ENCODE results near the gene SLC15A1. TPM values are rescaled to one million over a fixed set of nuclear protein-coding genes. Genes with fewer than 3 reads are reported as not detected.

The SLC15A1 gene, protein sequence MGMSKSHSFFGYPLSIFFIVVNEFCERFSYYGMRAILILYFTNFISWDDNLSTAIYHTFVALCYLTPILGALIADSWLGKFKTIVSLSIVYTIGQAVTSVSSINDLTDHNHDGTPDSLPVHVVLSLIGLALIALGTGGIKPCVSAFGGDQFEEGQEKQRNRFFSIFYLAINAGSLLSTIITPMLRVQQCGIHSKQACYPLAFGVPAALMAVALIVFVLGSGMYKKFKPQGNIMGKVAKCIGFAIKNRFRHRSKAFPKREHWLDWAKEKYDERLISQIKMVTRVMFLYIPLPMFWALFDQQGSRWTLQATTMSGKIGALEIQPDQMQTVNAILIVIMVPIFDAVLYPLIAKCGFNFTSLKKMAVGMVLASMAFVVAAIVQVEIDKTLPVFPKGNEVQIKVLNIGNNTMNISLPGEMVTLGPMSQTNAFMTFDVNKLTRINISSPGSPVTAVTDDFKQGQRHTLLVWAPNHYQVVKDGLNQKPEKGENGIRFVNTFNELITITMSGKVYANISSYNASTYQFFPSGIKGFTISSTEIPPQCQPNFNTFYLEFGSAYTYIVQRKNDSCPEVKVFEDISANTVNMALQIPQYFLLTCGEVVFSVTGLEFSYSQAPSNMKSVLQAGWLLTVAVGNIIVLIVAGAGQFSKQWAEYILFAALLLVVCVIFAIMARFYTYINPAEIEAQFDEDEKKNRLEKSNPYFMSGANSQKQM
- total RNA-seq: 0.11 TPM
- 0.13 TPM for polyA plus RNA-seq

DNA sequence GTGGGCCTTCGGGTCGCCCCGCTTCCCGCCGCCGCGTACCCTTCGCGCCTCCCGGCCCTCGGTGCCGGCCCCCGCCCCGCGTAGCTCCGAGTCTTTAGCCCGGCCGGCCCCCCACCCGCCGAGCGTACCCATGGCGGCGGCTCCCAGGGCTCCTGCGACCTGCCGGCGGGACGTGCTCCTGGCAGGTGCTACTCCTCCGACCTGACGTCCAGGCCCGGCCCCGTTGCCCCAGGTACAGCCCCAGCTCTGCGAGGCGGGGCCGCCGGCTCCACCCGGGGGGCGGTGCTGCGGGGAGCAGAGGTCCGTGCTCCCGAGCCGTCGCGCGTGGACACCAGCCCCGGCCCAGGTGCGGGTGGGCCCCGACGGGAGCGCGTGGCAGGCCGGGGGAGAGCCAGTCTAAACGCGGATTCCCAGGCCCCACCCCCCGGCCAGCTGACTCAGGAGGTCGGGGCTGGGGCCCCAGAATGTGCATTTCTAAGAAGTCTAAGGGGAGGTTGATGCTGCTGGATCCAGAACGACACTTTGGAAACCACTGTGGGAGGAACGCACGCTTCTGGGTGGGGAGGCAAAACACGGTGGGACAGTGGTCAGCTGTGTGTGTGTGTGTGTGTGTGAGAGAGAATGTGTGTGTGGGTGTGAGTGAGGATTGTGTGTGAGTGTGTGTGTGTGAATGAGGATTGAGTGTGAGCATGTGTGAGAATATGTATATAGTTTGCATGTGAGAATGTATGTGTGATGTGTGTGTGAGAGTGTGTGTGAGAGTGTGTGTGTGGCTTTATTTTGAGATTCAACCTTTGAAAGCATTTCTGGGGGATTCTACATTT, at the start of gene SLC15A1:
TSS of gene SLC15A1 (minus strand) at position 206 of the 824 bp plus-strand sequence. CDS start at position 132, 74 bp downstream.
- 7% methylated on average over 59 of the region's 59 CpGs for WGBS
- Histone ChIP-seq H3K4me1 (ENCODE audit: insufficient read depth) (no peaks in the 10 kb centered on the region), H3K27ac (ENCODE audit: low read depth) (no peak within 1 kb of the TSS), H3K36me3 (ENCODE audit: insufficient read depth) (no peaks in the 10 kb centered on the region), H3K4me3 (ENCODE audit: low read depth, low read length) (peak within 1 kb of the TSS; percentile 21)
- no peak for DNase-seq (ENCODE audit: extremely low spot score)

DNA sequence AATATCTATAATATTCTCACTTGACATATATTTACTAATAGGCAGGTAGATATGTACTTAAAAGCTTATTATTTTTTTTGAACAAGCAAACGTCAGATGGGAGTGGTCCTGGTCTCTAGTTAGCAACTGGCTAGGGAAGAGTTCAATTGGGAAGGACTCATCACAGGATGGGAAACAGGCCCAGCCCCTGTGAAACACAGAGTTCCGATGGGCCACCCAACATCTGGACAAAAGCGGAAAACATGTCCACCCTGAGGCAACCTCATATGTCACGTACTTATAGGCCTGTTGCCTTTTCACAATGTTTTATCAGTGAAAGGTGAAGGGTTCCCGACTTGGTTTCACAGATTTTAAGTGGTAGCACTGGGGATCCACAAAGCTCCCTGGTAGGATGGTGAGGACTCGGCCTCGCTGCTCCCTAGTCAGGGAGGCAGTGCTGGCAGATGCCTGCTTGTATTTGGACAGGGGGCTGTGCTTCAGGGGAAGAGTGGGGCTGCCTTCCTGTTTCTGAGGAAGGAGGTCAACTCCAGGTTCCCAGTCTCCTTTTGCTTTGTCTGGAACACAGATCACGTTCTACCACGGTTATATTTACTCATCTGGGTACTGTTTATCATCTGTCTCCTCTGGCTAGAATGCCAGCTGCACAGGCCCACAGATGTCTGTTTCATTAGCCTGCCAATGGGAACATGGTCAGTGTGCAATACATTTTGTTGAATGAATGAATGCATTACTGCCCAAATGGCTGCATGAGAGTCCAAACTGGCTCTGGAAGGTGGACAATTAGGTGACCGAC, 49.4 kb upstream of the SLC15A1 start:
- Histone ChIP-seq H3K27ac (ENCODE audit: low read depth) (no peak overlapping the region), H3K4me1 (ENCODE audit: insufficient read depth) (no peaks in the 10 kb centered on the region), H3K36me3 (ENCODE audit: insufficient read depth) (peaks cover 2% of the 10 kb centered on the region), H3K4me3 (ENCODE audit: low read depth, low read length) (no peak overlapping the region)
- DNase-seq (ENCODE audit: extremely low spot score): no peak
- 80% methylated on average over 10 of the region's 10 CpGs for WGBS

DNA sequence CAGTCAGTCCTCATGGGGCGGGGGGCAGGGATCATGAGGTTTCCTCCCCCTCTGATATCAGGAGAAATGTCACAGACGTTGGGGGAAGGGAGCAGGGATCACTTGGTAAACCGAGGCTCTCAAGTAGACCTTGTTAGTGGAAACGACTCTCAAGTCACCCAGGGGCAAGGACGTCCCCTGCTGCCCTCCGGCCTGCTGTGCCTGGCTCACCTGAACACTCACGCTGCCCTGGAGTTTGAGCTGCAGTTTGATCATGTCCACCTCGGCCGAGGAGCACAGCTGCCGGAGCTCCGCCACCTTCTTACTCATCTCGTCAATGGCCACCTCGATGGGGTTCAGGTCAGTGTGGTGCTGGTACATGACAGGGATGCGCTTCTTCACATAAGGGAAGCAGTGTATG, 47.6 kb upstream of the SLC15A1 start:
- H3K27ac ChIP-seq (ENCODE audit: low read depth): no peak overlapping the region
- H3K36me3 ChIP-seq (ENCODE audit: insufficient read depth): peaks cover 4% of the 10 kb centered on the region
- WGBS: 92% methylated on average over 14 of the region's 14 CpGs
- DNase-seq (ENCODE audit: extremely low spot score): no peak
- no peaks in the 10 kb centered on the region for H3K4me1 ChIP-seq (ENCODE audit: insufficient read depth)
- H3K4me3 ChIP-seq (ENCODE audit: low read depth, low read length): no peak overlapping the region

DNA sequence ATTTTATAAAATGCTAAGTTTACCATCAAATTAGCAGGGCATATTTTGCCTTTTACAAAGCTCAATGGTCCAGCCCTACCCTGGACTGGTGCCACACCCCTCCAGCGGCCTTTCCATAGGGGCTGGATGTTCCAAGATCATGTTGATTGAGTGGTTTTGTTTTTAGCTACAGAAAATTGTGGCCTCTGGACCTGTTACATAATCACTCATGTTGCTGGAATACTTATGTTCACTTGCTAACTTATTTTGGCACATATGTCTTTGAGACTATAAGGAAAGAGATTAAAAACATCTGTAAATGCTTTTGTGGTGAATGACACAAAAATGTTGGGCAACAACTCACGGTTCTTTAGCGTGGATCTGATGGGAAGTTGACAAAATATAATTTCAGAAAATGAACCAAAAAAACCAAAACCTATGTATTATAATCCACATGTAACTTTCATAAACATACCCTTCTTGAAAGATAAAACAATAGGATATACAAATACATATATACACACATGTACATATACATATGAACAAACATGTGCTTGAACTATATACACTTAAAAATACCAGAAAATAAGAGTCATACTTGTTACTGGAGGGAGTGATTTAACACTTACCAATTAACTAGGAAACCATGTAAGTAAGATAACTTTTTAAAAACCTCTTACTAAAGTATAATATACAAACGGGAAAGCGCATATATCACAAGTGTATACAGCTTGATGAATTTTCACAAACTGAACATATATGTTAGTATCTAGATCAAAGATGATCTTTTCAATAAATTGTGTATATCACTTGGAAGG, 46.6 kb upstream of the SLC15A1 start:
- DNase-seq (ENCODE audit: extremely low spot score): no peak
- H3K27ac ChIP-seq (ENCODE audit: low read depth): no peak overlapping the region
- peaks cover 4% of the 10 kb centered on the region for H3K36me3 ChIP-seq (ENCODE audit: insufficient read depth)
- no peaks in the 10 kb centered on the region for H3K4me1 ChIP-seq (ENCODE audit: insufficient read depth)
- 76% methylated on average over 5 of the region's 5 CpGs for WGBS
- H3K4me3 ChIP-seq (ENCODE audit: low read depth, low read length): no peak overlapping the region

DNA sequence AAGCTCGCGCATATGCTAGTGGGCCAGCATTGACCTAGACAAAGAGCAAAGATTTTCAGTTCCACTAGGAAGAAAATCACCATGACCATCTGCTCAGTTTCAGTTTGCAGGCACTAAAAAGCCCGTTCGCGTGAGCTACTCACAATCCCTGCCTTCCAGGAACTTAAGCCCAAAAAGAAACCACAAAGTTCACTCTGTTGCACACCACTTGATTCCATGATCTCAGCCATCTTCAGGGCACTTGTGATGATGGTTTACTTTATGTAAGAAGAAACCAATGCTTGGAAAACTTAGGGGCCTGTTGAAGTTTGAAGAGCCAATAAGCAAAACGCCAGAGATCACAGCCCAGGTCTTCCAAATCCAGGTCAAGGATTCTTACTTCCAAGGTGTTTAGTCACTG, 45.0 kb upstream of the SLC15A1 start:
- WGBS: 90% methylated on average over 6 of the region's 6 CpGs
- H3K27ac ChIP-seq (ENCODE audit: low read depth): no peak overlapping the region
- H3K4me1 ChIP-seq (ENCODE audit: insufficient read depth): no peaks in the 10 kb centered on the region
- no peak overlapping the region for H3K4me3 ChIP-seq (ENCODE audit: low read depth, low read length)
- DNase-seq (ENCODE audit: extremely low spot score): no peak
- H3K36me3 ChIP-seq (ENCODE audit: insufficient read depth): peaks cover 4% of the 10 kb centered on the region

DNA sequence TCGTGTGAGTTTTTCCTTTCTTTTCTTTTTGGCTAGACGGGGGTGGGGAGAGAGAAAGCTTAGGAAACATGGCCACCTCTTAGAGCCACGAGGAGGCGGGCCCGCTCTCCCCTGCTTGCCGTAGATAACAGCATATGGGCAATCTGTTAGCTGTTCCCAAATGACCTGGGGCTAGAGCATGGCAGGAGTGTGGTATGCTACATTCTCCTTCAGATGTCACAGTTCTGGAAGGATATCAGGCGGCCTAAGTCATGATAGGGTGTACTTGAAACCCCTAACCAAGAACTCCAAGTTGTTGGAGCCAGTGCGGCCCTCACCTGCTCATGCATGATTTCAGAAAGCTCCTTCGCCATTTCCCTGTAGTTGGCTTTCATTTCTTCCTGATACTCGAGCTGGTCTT, 44.3 kb upstream of the SLC15A1 start:
- no peak for DNase-seq (ENCODE audit: extremely low spot score)
- H3K27ac ChIP-seq (ENCODE audit: low read depth): no peak overlapping the region
- 83% methylated on average over 10 of the region's 10 CpGs for WGBS
- H3K36me3 ChIP-seq (ENCODE audit: insufficient read depth): peaks cover 4% of the 10 kb centered on the region
- no peaks in the 10 kb centered on the region for H3K4me1 ChIP-seq (ENCODE audit: insufficient read depth)
- no peak overlapping the region for H3K4me3 ChIP-seq (ENCODE audit: low read depth, low read length)

DNA sequence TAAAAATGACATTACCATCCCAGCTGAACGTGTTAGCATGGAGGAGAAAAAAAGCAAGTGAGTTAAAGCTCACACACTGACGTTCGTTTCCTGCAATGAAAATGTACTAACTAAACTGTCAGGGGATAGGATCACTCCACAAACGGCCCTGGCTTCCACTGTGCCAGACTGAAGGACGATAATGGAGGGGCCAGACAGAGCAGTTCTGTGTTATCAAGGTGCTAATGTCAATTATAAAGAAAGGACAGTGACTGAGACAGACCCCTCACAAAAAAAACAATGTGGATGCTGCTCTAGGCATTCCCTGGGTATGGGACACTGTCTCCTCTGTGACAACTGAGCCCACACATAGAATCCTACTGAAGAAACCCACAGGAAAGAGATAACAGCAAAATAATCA, 43.7 kb upstream of the SLC15A1 start:
- 79% methylated on average over 5 of the region's 5 CpGs for WGBS
- DNase-seq (ENCODE audit: extremely low spot score): no peak
- H3K36me3 ChIP-seq (ENCODE audit: insufficient read depth): peaks cover 4% of the 10 kb centered on the region
- no peaks in the 10 kb centered on the region for H3K4me1 ChIP-seq (ENCODE audit: insufficient read depth)
- no peak overlapping the region for H3K4me3 ChIP-seq (ENCODE audit: low read depth, low read length)
- H3K27ac ChIP-seq (ENCODE audit: low read depth): no peak overlapping the region

DNA sequence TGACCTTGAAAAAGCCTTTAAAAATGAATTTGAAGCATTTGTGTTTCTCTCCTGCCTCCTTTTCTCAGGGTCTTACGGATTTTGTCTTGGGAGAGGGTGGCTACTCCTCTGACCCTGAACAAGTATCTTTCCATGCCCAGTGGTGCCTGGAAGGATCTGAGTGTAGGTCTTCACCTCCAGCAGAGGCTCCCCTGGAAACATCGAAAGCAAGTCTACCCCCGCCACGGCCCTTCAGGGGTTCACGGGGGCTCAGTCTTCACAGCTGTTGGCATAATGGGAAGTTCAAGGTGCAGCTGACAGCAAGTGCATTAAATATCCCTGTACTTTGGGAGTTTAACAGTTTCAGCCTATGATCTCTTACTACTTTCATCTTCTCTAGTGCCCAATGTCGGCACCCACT, 42.7 kb upstream of the SLC15A1 start:
- peaks cover 3% of the 10 kb centered on the region for H3K36me3 ChIP-seq (ENCODE audit: insufficient read depth)
- H3K27ac ChIP-seq (ENCODE audit: low read depth): no peak overlapping the region
- 96% methylated on average over 6 of the region's 6 CpGs for WGBS
- no peak overlapping the region for H3K4me3 ChIP-seq (ENCODE audit: low read depth, low read length)
- no peaks in the 10 kb centered on the region for H3K4me1 ChIP-seq (ENCODE audit: insufficient read depth)
- DNase-seq (ENCODE audit: extremely low spot score): no peak

DNA sequence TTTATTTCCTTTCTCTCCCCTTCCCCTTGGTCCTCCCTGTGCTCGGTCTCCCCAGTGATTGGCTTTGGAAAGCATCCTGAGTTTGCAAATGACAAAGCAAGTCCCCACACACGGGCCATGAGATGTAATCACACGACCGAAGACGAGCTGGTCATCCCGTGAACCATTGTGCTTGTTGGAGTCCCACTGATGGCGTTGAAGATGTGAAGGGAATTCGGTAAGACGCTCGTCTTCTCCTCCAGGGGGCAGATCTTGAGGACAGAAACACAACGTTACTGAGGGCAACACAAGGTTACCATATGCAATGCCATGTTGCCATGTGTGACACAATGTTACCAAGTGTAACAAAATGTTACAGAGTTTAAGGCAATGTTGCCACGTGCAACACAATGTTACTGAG, 42.0 kb upstream of the SLC15A1 start:
- DNase-seq (ENCODE audit: extremely low spot score): no peak
- Histone ChIP-seq H3K36me3 (ENCODE audit: insufficient read depth) (peaks cover 2% of the 10 kb centered on the region), H3K27ac (ENCODE audit: low read depth) (no peak overlapping the region), H3K4me1 (ENCODE audit: insufficient read depth) (no peaks in the 10 kb centered on the region), H3K4me3 (ENCODE audit: low read depth, low read length) (no peak overlapping the region)
- 93% methylated on average over 12 of the region's 12 CpGs for WGBS

DNA sequence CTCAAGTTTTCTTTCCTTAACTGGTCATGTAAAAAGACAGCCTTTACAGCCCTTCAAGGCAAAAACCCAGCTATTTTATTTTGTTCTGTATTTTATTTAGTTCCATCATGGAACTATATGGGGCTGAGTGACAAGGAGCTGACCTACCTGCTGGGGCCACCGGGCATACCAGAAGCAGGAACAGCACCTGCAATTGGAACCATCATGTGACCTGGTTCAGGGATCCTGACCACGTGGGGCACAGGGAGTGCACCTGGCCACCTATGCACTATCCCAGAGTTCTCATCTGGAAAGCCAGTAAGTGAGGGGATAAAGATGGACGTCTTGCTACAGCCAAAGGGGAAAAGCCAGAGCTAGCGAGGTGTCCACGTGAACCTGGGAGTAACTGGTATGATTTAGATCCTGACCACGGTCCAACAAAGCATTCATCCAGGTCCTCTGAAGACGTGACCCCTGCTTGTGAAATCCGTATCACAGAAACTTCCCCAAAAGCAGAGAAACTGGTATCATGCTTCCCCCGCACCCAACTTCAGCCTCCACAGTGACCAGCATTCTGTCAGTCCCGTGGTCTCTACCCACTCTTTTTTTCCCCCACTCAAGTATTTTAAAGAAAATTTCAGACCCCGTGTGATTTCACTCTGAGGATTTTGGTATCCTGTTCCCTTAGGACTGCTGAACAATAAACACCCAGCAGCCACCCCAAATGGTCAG, 40.5 kb upstream of the SLC15A1 start:
- no peaks in the 10 kb centered on the region for H3K4me1 ChIP-seq (ENCODE audit: insufficient read depth)
- no peak overlapping the region for H3K27ac ChIP-seq (ENCODE audit: low read depth)
- H3K4me3 ChIP-seq (ENCODE audit: low read depth, low read length): no peak overlapping the region
- 88% methylated on average over 11 of the region's 11 CpGs for WGBS
- DNase-seq (ENCODE audit: extremely low spot score): no peak
- H3K36me3 ChIP-seq (ENCODE audit: insufficient read depth): peaks cover 2% of the 10 kb centered on the region

DNA sequence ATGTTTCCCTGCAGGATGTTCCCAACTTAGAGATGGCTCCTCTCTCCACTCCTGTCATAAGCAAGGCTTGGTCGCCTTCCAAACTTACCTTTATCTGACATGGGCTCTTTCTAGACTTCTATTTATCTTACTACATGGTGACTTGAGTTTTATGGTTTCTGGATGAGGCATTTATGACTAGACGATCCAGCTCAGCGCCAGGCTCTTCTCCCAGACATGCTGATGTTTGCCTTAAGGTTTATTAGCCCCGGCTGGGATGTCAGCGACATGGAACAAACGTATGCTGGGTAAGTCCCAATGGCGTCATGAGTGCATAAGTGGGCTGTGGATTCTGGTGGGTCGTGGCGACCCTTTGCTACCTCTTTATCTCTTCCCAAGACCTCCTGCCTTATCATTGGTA, 39.8 kb upstream of the SLC15A1 start:
- Histone ChIP-seq H3K36me3 (ENCODE audit: insufficient read depth) (peaks cover 2% of the 10 kb centered on the region), H3K4me1 (ENCODE audit: insufficient read depth) (no peaks in the 10 kb centered on the region), H3K4me3 (ENCODE audit: low read depth, low read length) (no peak overlapping the region), H3K27ac (ENCODE audit: low read depth) (no peak overlapping the region)
- WGBS: 40% methylated on average over 9 of the region's 9 CpGs
- no peak for DNase-seq (ENCODE audit: extremely low spot score)

DNA sequence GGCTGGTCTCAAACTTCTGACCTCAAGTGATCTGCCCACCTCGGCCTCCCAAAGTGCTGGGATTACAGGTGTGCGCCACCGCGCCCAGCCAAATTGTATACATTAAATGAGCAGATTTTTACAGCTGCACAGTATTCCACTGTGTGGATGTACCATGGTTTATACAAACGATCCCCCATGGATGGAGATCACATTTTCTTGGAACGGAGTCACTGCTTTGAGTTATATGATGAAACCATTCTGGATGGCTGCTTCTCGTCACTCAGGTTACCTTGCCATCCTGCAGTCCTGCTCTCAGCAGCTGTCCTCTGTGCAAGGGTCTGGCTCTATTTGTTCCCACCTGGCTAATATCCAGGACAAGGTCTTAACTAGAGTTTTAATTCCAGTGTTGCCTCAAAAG, 39.1 kb upstream of the SLC15A1 start:
- WGBS: 88% methylated on average over 7 of the region's 7 CpGs
- no peak for DNase-seq (ENCODE audit: extremely low spot score)
- Histone ChIP-seq H3K4me1 (ENCODE audit: insufficient read depth) (no peaks in the 10 kb centered on the region), H3K27ac (ENCODE audit: low read depth) (no peak overlapping the region), H3K4me3 (ENCODE audit: low read depth, low read length) (no peak overlapping the region), H3K36me3 (ENCODE audit: insufficient read depth) (peaks cover under 1% of the 10 kb centered on the region)

Data from urinary bladder (tissue), 4 donors.